ENCODE results near the gene MALRD1.

DNA sequence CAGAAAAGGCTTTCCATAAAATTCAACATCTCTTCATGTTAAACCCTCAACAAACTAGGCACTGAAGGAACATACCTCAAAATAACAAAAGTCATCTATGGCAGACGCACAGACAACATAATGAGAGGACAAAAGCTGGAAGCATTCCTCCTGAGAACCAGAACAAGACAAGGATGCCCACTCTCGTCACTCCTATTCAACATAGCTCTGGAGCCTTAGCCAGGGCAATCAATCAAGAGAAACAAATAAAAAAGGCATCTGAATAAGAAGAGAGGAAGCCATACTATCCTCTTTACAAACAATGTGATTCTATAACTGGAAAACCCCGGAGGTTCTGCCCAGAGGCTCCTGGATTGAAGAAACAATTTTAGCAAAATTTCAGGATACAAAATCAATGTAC lies 251.0 kb downstream of the MALRD1 start:
- TF ChIP-seq CTCF (IDR thresholded peaks at IDR 0.05) (no peak), POLR2A (IDR thresholded peaks at IDR 0.05) (no peak)

Measured in body of pancreas (tissue), 4 donors.